ENCODE data around the gene BCAS1.

BCAS1 gene

DNA sequence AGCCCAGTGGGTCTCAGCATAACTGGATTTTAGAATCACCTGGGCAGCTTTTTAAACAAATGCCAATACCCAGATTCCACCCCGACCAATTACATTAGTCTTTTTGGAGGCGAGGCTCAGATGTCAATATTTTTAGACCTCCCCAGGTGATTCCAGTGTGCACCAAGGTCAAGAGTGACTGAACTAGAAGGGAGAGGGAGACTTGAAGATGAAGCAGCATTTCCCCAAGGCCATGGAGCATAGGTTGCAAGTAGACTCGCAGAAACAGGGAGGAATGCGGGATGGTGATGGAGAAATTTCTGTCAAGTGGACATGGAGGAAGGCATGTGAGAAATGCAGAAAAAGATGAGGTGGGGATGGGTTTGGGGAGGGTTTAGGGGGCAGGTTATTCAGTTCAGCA, 64.9 kb downstream of the BCAS1 start:
- Histone ChIP-seq H3K36me3 (ENCODE audit: control insufficient read depth, insufficient read depth, low read length) (no peaks in the 10 kb centered on the region), H3K4me3 (replicated peaks; ENCODE audit: low read depth, low read length) (no peak overlapping the region), H3K27me3 (replicated peaks; ENCODE audit: control insufficient read depth, insufficient read depth, low read length) (no peaks in the 10 kb centered on the region)

DNA sequence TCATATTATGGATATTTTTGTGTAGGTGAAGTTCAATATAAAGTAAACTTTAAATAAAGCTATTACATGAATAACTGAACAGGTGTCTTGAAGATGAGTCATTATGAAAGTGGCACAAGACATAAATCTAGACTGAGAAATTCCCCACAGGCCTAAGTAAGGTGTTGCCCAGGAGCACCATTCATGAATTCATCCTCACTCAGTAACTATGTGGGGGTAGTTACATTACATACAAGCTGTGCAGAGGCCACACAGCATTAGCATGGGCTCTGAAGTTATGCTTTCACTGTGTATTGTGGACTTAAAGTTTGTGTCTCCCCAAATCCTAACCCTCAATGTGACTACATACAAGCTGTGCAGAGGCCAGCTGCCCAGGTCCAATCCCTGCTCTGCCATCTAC, 65.9 kb downstream of the BCAS1 start:
- Histone ChIP-seq H3K4me3 (replicated peaks; ENCODE audit: low read depth, low read length) (no peak overlapping the region), H3K36me3 (ENCODE audit: control insufficient read depth, insufficient read depth, low read length) (no peaks in the 10 kb centered on the region), H3K27me3 (replicated peaks; ENCODE audit: control insufficient read depth, insufficient read depth, low read length) (no peaks in the 10 kb centered on the region)
- TF ChIP-seq, protein P1, sequence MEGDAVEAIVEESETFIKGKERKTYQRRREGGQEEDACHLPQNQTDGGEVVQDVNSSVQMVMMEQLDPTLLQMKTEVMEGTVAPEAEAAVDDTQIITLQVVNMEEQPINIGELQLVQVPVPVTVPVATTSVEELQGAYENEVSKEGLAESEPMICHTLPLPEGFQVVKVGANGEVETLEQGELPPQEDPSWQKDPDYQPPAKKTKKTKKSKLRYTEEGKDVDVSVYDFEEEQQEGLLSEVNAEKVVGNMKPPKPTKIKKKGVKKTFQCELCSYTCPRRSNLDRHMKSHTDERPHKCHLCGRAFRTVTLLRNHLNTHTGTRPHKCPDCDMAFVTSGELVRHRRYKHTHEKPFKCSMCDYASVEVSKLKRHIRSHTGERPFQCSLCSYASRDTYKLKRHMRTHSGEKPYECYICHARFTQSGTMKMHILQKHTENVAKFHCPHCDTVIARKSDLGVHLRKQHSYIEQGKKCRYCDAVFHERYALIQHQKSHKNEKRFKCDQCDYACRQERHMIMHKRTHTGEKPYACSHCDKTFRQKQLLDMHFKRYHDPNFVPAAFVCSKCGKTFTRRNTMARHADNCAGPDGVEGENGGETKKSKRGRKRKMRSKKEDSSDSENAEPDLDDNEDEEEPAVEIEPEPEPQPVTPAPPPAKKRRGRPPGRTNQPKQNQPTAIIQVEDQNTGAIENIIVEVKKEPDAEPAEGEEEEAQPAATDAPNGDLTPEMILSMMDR (IDR thresholded peaks at IDR 0.05; ENCODE audit: insufficient read depth, low read length, poor library complexity, severe bottlenecking): no peak
- peak; percentile 66 for DNase-seq (ENCODE audit: extremely low read depth, insufficient read length)

More for the DNA sequence above, 64.9 kb downstream of the BCAS1 start:
- TF ChIP-seq, protein P1 (IDR thresholded peaks at IDR 0.05; ENCODE audit: insufficient read depth, low read length, poor library complexity, severe bottlenecking): no peak
- no peak for DNase-seq (ENCODE audit: extremely low read depth, insufficient read length)

DNA sequence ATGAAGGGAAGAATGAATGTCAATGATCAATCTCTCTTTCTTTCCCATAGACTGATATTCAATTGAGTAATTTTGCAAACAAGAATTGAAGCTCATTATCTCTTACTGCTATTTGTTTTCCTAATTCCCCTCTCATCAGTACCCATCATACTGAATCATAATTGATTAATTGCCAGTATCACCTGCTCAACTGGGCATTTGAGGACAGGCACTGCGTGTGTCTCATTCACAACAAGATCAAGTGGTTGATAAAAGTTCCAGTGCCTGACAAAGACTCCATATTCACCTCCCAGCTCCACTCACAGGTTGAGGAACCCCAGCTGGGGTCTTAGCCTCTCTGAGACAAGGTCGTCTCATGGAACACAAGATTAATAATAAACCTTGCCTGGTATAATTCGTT, 67.7 kb downstream of the BCAS1 start:
- no peak overlapping the region for H3K4me3 ChIP-seq (replicated peaks; ENCODE audit: low read depth, low read length)
- H3K36me3 ChIP-seq (ENCODE audit: control insufficient read depth, insufficient read depth, low read length): no peaks in the 10 kb centered on the region
- DNase-seq (ENCODE audit: extremely low read depth, insufficient read length): no peak
- H3K27me3 ChIP-seq (replicated peaks; ENCODE audit: control insufficient read depth, insufficient read depth, low read length): no peaks in the 10 kb centered on the region
- TF ChIP-seq, protein P1 (IDR thresholded peaks at IDR 0.05; ENCODE audit: insufficient read depth, low read length, poor library complexity, severe bottlenecking): no peak

DNA sequence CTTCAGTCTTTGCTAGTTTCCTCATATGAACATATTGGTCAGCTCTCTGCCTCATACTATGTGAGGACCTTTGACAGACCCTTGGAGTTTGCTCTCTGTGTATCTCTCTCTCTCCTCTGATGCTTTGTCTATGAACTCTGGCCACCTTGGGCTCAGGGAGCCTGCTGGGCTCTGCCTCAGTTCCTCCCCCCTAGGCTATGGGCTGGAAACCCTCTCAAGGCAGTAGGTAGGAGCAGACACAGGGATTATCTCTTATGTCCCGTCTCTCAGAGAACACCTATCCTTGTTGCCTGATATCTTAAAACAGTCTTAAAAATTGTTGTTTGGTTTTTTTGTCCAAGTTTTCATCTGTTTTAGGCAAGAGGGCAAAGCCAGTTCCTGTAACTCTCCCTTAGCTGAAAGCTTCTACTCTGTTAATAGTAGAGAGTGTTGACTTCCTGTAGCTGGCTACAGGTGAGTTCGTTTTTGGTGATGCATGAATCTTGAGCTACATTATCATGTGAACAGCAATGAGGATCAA, 68.3 kb downstream of the BCAS1 start:
- H3K27me3 ChIP-seq (replicated peaks; ENCODE audit: control insufficient read depth, insufficient read depth, low read length): no peaks in the 10 kb centered on the region
- TF ChIP-seq, protein P1 (IDR thresholded peaks at IDR 0.05; ENCODE audit: insufficient read depth, low read length, poor library complexity, severe bottlenecking): no peak
- DNase-seq (ENCODE audit: extremely low read depth, insufficient read length): no peak
- no peak overlapping the region for H3K4me3 ChIP-seq (replicated peaks; ENCODE audit: low read depth, low read length)
- H3K36me3 ChIP-seq (ENCODE audit: control insufficient read depth, insufficient read depth, low read length): no peaks in the 10 kb centered on the region

DNA sequence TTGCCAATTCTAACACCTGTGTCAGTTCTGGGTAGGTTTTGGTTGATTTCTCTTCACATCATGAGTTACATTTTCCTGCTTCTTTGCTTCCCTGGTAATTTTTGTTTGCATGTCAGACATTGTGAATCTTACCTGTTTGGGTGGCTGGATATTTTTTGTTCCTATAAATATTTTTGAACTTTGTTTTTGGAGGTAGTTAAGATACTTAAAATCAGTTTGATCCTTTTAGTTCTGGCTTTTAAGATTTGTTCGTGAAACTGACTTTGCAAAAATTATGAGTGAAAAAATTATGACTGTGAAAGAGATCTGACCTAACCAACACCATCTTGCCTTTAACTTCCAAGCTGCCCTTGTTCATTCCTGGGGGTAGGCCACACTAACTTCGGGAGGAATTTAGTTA, 69.5 kb downstream of the BCAS1 start:
- no peak for DNase-seq (ENCODE audit: extremely low read depth, insufficient read length)
- H3K27me3 ChIP-seq (replicated peaks; ENCODE audit: control insufficient read depth, insufficient read depth, low read length): no peaks in the 10 kb centered on the region
- no peaks in the 10 kb centered on the region for H3K36me3 ChIP-seq (ENCODE audit: control insufficient read depth, insufficient read depth, low read length)
- TF ChIP-seq, protein P1 (IDR thresholded peaks at IDR 0.05; ENCODE audit: insufficient read depth, low read length, poor library complexity, severe bottlenecking): no peak
- H3K4me3 ChIP-seq (replicated peaks; ENCODE audit: low read depth, low read length): no peak overlapping the region

DNA sequence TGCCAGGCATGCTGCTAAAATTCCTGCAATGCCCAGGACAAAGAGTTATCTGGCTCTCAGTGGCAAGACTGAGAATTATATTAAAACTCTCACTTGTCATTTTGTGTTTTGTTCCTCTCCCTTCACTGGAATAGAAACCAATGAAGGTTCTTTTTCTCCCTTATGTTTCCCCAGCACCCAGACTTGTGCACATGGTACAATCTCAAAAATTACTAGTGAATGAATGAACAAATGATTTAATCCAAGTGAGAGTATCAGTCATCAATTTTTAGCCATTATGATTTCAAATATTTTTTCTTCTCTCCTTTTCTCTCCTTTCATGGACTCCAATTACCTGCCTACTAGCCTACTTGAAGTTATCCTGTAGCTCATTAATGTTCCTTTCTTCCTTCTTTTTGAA, 70.1 kb downstream of the BCAS1 start:
- TF ChIP-seq, protein P1 (IDR thresholded peaks at IDR 0.05; ENCODE audit: insufficient read depth, low read length, poor library complexity, severe bottlenecking): no peak
- Histone ChIP-seq H3K4me3 (replicated peaks; ENCODE audit: low read depth, low read length) (no peak overlapping the region), H3K27me3 (replicated peaks; ENCODE audit: control insufficient read depth, insufficient read depth, low read length) (no peaks in the 10 kb centered on the region), H3K36me3 (ENCODE audit: control insufficient read depth, insufficient read depth, low read length) (no peaks in the 10 kb centered on the region)
- no peak for DNase-seq (ENCODE audit: extremely low read depth, insufficient read length)
